CD14-positive monocyte (primary cell): ENCODE results near the gene RSPO3. TPM values are rescaled to one million over a fixed set of nuclear protein-coding genes. Genes with fewer than 3 reads are reported as not detected.

ENCODE experiments used
- DNase-seq, 3 donors: peaks; one replicate each; pipeline ENCODE4 v3.0.0-alpha.2; 2011 to 2022
- H2AFZ ChIP-seq: 2 replicates; pipeline ENCODE4 v1.6.0; 2012; ENCODE audit warnings: mild to moderate bottlenecking, low read depth, low read length, inconsistent platforms; ENCODE audit not compliant: insufficient read depth, poor library complexity, severe bottlenecking
- H3K27ac ChIP-seq, 2 donors: 1 replicate in 1 of 2; 2 replicates in 1 of 2; pipeline ENCODE4 v1.5.1; 2012 to 2013; ENCODE audit warnings: low read length in 2 of 2, control low read depth in 1 of 2, inconsistent platforms in 1 of 2, low read depth in 1 of 2, mild to moderate bottlenecking in 1 of 2
- H3K27me3 ChIP-seq, 2 donors: one replicate each; pipeline versions ENCODE4 v1.6.0 to v1.6.1; 2011 to 2013; ENCODE audit warnings: low read length in 2 of 2; ENCODE audit not compliant: control insufficient read depth in 2 of 2, insufficient read depth in 2 of 2
- H3K36me3 ChIP-seq, 2 donors: replicated peaks in 1 of 2; 1 replicate in 1 of 2; 2 replicates in 1 of 2; pipeline versions ENCODE4 v1.5.1 to v1.6.1; 2012 to 2013; ENCODE audit warnings: low read length in 2 of 2, control low read depth in 1 of 2, inconsistent platforms in 1 of 2, mild to moderate bottlenecking in 1 of 2; ENCODE audit not compliant: insufficient read depth in 2 of 2, control insufficient read depth in 1 of 2
- H3K4me1 ChIP-seq, 2 donors: 1 replicate in 1 of 2; 2 replicates in 1 of 2; pipeline versions ENCODE4 v1.5.1 to v1.6.1; 2012 to 2013; ENCODE audit warnings: low read length in 2 of 2, control low read depth in 1 of 2, inconsistent platforms in 1 of 2, mild to moderate bottlenecking in 1 of 2, moderate library complexity in 1 of 2; ENCODE audit not compliant: insufficient read depth in 2 of 2, control insufficient read depth in 1 of 2
- H3K4me2 ChIP-seq: replicated peaks from 2 replicates; pipeline ENCODE3; 2012; ENCODE audit warnings: low read length, moderate library complexity, mild to moderate bottlenecking; ENCODE audit not compliant: poor library complexity, severe bottlenecking; ENCODE audit errors: extremely low read depth
- H3K4me3 ChIP-seq, 3 experiments: fragments of 200-600 bp in 1 of 3; sonication (generic) in 1 of 3; replicated peaks in 1 of 3; 1 replicate in 2 of 3; 2 replicates in 1 of 3; pipeline ENCODE4 v1.5.1; 2011 to 2013; ENCODE audit warnings: low read length in 3 of 3, mild to moderate bottlenecking in 3 of 3, control low read depth in 2 of 3, low read depth in 2 of 3, inconsistent platforms in 1 of 3, moderate library complexity in 1 of 3
- H3K79me2 ChIP-seq: 2 replicates; pipeline ENCODE4 v1.6.0; 2012; ENCODE audit warnings: mild to moderate bottlenecking, control low read depth, inconsistent platforms, low read length, moderate library complexity; ENCODE audit not compliant: insufficient read depth
- H3K9ac ChIP-seq: 2 replicates; pipeline ENCODE4 v1.6.0; 2017; ENCODE audit warnings: low read length, mild to moderate bottlenecking; ENCODE audit not compliant: insufficient read depth, poor library complexity, severe bottlenecking
- H3K9me3 ChIP-seq, 2 donors: replicated peaks in 1 of 2; 1 replicate in 1 of 2; 2 replicates in 1 of 2; pipeline versions ENCODE4 v1.5.1 to v1.6.1; 2012 to 2013; ENCODE audit warnings: low read length in 2 of 2, control low read depth in 1 of 2; ENCODE audit not compliant: control insufficient read depth in 1 of 2, insufficient read depth in 1 of 2
- H4K20me1 ChIP-seq: 2 replicates; pipeline ENCODE4 v1.6.0; 2012; ENCODE audit warnings: mild to moderate bottlenecking, low read length, control low read depth, moderate library complexity; ENCODE audit not compliant: insufficient read depth
- H3K27ac Mint-ChIP-seq, 7 donors: one replicate each; pipeline ENCODE4 v1.8.0; 2020; ENCODE audit warnings: mild to moderate bottlenecking in 7 of 7, mixed read lengths in 7 of 7, moderate library complexity in 6 of 7, inconsistent platforms in 2 of 7
- H3K27me3 Mint-ChIP-seq, 3 donors: one replicate each; pipeline ENCODE4 v1.8.0; 2021 to 2022; ENCODE audit warnings: low read depth in 3 of 3, mild to moderate bottlenecking in 3 of 3, mixed read lengths in 3 of 3, moderate library complexity in 3 of 3, inconsistent platforms in 1 of 3
- H3K36me3 Mint-ChIP-seq, 2 donors: one replicate each; pipeline ENCODE4 v1.8.0; 2020; ENCODE audit warnings: mixed read lengths in 2 of 2, inconsistent platforms in 1 of 2, mild to moderate bottlenecking in 1 of 2
- H3K4me1 Mint-ChIP-seq: one replicate; pipeline ENCODE4 v1.8.0; 2020; ENCODE audit warnings: mild to moderate bottlenecking, mixed read lengths
- H3K4me3 Mint-ChIP-seq, 2 donors: one replicate each; pipeline ENCODE4 v1.8.0; 2020; ENCODE audit warnings: mild to moderate bottlenecking in 2 of 2, mixed read lengths in 2 of 2, moderate library complexity in 1 of 2
- H3K9me3 Mint-ChIP-seq, 7 donors: one replicate each; pipeline ENCODE4 v1.8.0; 2020 to 2022; ENCODE audit warnings: mixed read lengths in 7 of 7, mild to moderate bottlenecking in 6 of 7, moderate library complexity in 6 of 7, inconsistent platforms in 2 of 7
- CTCF ChIP-seq: fragments of 200-600 bp; IDR thresholded peaks from one replicate; pipeline ENCODE4 v1.8.0; 2022; ENCODE audit warnings: antibody characterized with exemption, mild to moderate bottlenecking
- WGBS: methylation state at CpG from one replicate; pipeline ENCODE4 v1.1.5; 2013; ENCODE audit warnings: missing lambda C conversion rate; ENCODE audit not compliant: insufficient coverage; 5-methylcytosine and 5-hydroxymethylcytosine counted together
- intact Hi-C, 2 donors: fragments of 100-400 bp; cut with micrococcal nuclease; formaldehyde crosslinking; loops; one replicate each; pipeline versions ENCODE4 v1.15.0 to v1.15.1; 2023
- polyA plus RNA-seq, 3 donors: library from polyadenylated mRNA; depleted of rRNA in 1 of 3; unstranded in 2 of 3; stranded (reverse) in 1 of 3; fragments of 300-500 nt in 2 of 3; fragments of >200 nt in 1 of 3; fragmentation: Illumina TruSeq in 2 of 3; gene quantifications; 1 replicate in 2 of 3; 2 replicates in 1 of 3; pipeline ENCODE4 v1.2.3, GENCODE V29; 2012 to 2021

Gene RSPO3
- polyA plus RNA-seq, 3 donors, result not detected

- H2AFZ ChIP-seq, result no peak overlapping the region
- no peak for TF ChIP-seq CTCF
- H4K20me1 ChIP-seq, result no peaks in the 10 kb centered on the region
- H3K9ac ChIP-seq, result no peak overlapping the region
- no peaks in the 10 kb centered on the region for H3K79me2 ChIP-seq
- intact Hi-C loops, result no loop called here
- H3K4me3 ChIP-seq, result no peak overlapping the region
- no peaks in the 10 kb centered on the region for H3K36me3 ChIP-seq
- H3K9me3 Mint-ChIP-seq, result no peaks in the 10 kb centered on the region
- H3K4me1 Mint-ChIP-seq, result no peaks in the 10 kb centered on the region
- WGBS, result no CpG with 5 or more reads among the region's 2 CpGs
- no peaks in the 10 kb centered on the region for H3K27me3 ChIP-seq
- no peak for DNase-seq
- H3K27me3 Mint-ChIP-seq, result peaks cover 0 to 5% (median 2%) of the 10 kb centered on the region in 3 donors
- no peaks in the 10 kb centered on the region for H3K4me1 ChIP-seq
- H3K27ac ChIP-seq, result no peak overlapping the region
- no peak overlapping the region for H3K27ac Mint-ChIP-seq
- no peaks in the 10 kb centered on the region for H3K36me3 Mint-ChIP-seq
- no peak overlapping the region for H3K4me3 Mint-ChIP-seq
- H3K4me2 ChIP-seq, result no peak overlapping the region
- no peaks in the 10 kb centered on the region for H3K9me3 ChIP-seq
Observed at GRCh38 chr6:127077886-127078285, 40.6 kb upstream of the RSPO3 start.

- 87% methylated on average over 3 of the region's 5 CpGs for WGBS
- H3K27me3 Mint-ChIP-seq, result peaks cover 1 to 5% (median 2%) of the 10 kb centered on the region in 3 donors
Observed at GRCh38 chr6:127078669-127079068, 39.8 kb upstream of the RSPO3 start.

More at GRCh38 chr6:127078669-127079068, 39.8 kb upstream of the RSPO3 start:
- no peak for DNase-seq
- H3K4me1 Mint-ChIP-seq, result no peaks in the 10 kb centered on the region
- no peak overlapping the region for H3K9ac ChIP-seq
- H3K36me3 Mint-ChIP-seq, result no peaks in the 10 kb centered on the region
- no peak overlapping the region for H3K4me3 ChIP-seq
- H3K4me3 Mint-ChIP-seq, result no peak overlapping the region
- no peaks in the 10 kb centered on the region for H3K36me3 ChIP-seq
- H3K4me2 ChIP-seq, result no peak overlapping the region
- no peaks in the 10 kb centered on the region for H3K9me3 Mint-ChIP-seq
- H3K4me1 ChIP-seq, result no peaks in the 10 kb centered on the region
- no peaks in the 10 kb centered on the region for H3K27me3 ChIP-seq
- TF ChIP-seq CTCF, result no peak
- H3K9me3 ChIP-seq, result no peaks in the 10 kb centered on the region
- H4K20me1 ChIP-seq, result no peaks in the 10 kb centered on the region
- no peaks in the 10 kb centered on the region for H3K79me2 ChIP-seq
- no peak overlapping the region for H2AFZ ChIP-seq
- H3K27ac ChIP-seq, result no peak overlapping the region
- H3K27ac Mint-ChIP-seq, result no peak overlapping the region
- intact Hi-C loops, result no loop called here
